Endodermal cell (in vitro differentiated cells): ENCODE measurements around the gene ADAMTS2. TPM values are rescaled to one million over a fixed set of nuclear protein-coding genes. Genes with fewer than 3 reads are reported as not detected.

Experiments used
- DNase-seq: peaks from one replicate; pipeline ENCODE4 v3.0.0-alpha.2; 2017
- H3K27ac ChIP-seq: 2 replicates; pipeline ENCODE4 v1.5.1; 2013; ENCODE audit warnings: mild to moderate bottlenecking, low read depth, low read length, moderate library complexity
- H3K27me3 ChIP-seq: 2 replicates; pipeline ENCODE4 v1.6.1; 2013; ENCODE audit warnings: mild to moderate bottlenecking, low read length, moderate library complexity; ENCODE audit not compliant: insufficient read depth, control insufficient read depth, poor library complexity, severe bottlenecking
- H3K36me3 ChIP-seq: 2 replicates; pipeline ENCODE4 v1.7.0; 2013; ENCODE audit warnings: mild to moderate bottlenecking, low read length, moderate library complexity; ENCODE audit not compliant: control insufficient read depth, insufficient read depth
- H3K4me1 ChIP-seq: one replicate; pipeline ENCODE4 v1.7.0; 2013; ENCODE audit warnings: low read length; ENCODE audit not compliant: control insufficient read depth, insufficient read depth
- H3K4me3 ChIP-seq: 2 replicates; pipeline ENCODE4 v1.5.1; 2013; ENCODE audit warnings: mild to moderate bottlenecking, low read length, moderate library complexity
- H3K9ac ChIP-seq: 2 replicates; pipeline ENCODE4 v1.6.1; 2013; ENCODE audit warnings: mild to moderate bottlenecking, low read length, moderate library complexity; ENCODE audit not compliant: poor library complexity, severe bottlenecking; ENCODE audit errors: extremely low read depth
- H3K9me3 ChIP-seq: 2 replicates; pipeline ENCODE4 v1.6.1; 2013; ENCODE audit warnings: mild to moderate bottlenecking, low read length, moderate library complexity; ENCODE audit not compliant: control insufficient read depth
- H3K27ac Mint-ChIP-seq: 2 replicates; pipeline ENCODE4 v1.8.0; 2020; ENCODE audit warnings: mixed read lengths
- H3K27me3 Mint-ChIP-seq: 2 replicates; pipeline ENCODE4 v1.8.0; 2021; ENCODE audit warnings: mild to moderate bottlenecking, mixed read lengths; ENCODE audit not compliant: insufficient read depth
- H3K36me3 Mint-ChIP-seq: 2 replicates; pipeline ENCODE4 v1.8.0; 2020; ENCODE audit warnings: low read depth, mixed read lengths
- H3K4me1 Mint-ChIP-seq: 2 replicates; pipeline ENCODE4 v1.8.0; 2020; ENCODE audit warnings: mixed read lengths
- H3K4me3 Mint-ChIP-seq: 2 replicates; pipeline ENCODE4 v1.8.0; 2020; ENCODE audit warnings: mild to moderate bottlenecking, moderate library complexity, mixed read lengths
- H3K9me3 Mint-ChIP-seq: 2 replicates; pipeline ENCODE4 v1.8.0; 2020; ENCODE audit warnings: mild to moderate bottlenecking, mixed read lengths
- CTCF ChIP-seq: fragments of 200-600 bp; sonication (generic); conservative IDR thresholded peaks from 2 replicates; pipeline ENCODE4 v1.5.0; 2021; ENCODE audit warnings: antibody characterized with exemption, mild to moderate bottlenecking
- WGBS, 2 experiments: methylation state at CpG; one replicate each; pipeline versions ENCODE4 v1.1.5 to v1.1.7; 2013; ENCODE audit warnings: missing lambda C conversion rate in 2 of 2, mixed read lengths in 1 of 2; ENCODE audit not compliant: insufficient coverage in 1 of 2, insufficient read length in 1 of 2; 5-methylcytosine and 5-hydroxymethylcytosine counted together
- total RNA-seq, 2 donors: library from RNA; stranded (reverse); fragmentation: NEBNext Ultra II Directional in 1 of 2; extraction: Animal tissue kit (Norgen Biotek cat#: 25700) in 1 of 2; gene quantifications; 2 replicates in 1 of 2; 3 replicates in 1 of 2; pipeline ENCODE4 v1.2.1, GENCODE V29; 2021

ADAMTS2 gene
- total RNA-seq, 2 donors from 2014 or later: 1.2 to 2.6 TPM

GRCh38 chr5:179357031-179357430 lies 11.8 kb upstream of the ADAMTS2 start:
- Mint-ChIP-seq H3K27me3 (peaks cover 16% of the 10 kb centered on the region), H3K27ac (no peak overlapping the region), H3K4me1 (peaks cover 3% of the 10 kb centered on the region), H3K9me3 (no peaks in the 10 kb centered on the region), H3K4me3 (no peak overlapping the region), H3K36me3 (no peaks in the 10 kb centered on the region)
- H3K27ac ChIP-seq: no peak overlapping the region
- no peaks in the 10 kb centered on the region for H3K4me1 ChIP-seq
- H3K9ac ChIP-seq: no peak overlapping the region
- H3K9me3 ChIP-seq: no peaks in the 10 kb centered on the region
- TF ChIP-seq CTCF: no peak
- H3K36me3 ChIP-seq: no peaks in the 10 kb centered on the region
- DNase-seq: no peak
- no peaks in the 10 kb centered on the region for H3K27me3 ChIP-seq
- 82 to 92% methylated on average over 5 to 7 of the region's 7 CpGs for WGBS, 2 experiments
- H3K4me3 ChIP-seq: no peak overlapping the region

- Mint-ChIP-seq H3K27me3 (peaks cover 12% of the 10 kb centered on the region), H3K36me3 (no peaks in the 10 kb centered on the region), H3K4me1 (peaks cover 3% of the 10 kb centered on the region), H3K9me3 (no peaks in the 10 kb centered on the region), H3K4me3 (no peak overlapping the region), H3K27ac (no peak overlapping the region)
- Histone ChIP-seq H3K9me3 (no peaks in the 10 kb centered on the region), H3K27me3 (no peaks in the 10 kb centered on the region), H3K9ac (no peak overlapping the region), H3K36me3 (no peaks in the 10 kb centered on the region), H3K4me3 (no peak overlapping the region), H3K4me1 (no peaks in the 10 kb centered on the region), H3K27ac (no peak overlapping the region)
- no peak for TF ChIP-seq CTCF
- DNase-seq: no peak
- 90 to 95% methylated on average over 6 to 10 of the region's 11 CpGs for WGBS, 2 experiments
Observed at GRCh38 chr5:179355976-179356974, 11.0 kb upstream of the ADAMTS2 start.

- Histone ChIP-seq H3K9me3 (no peaks in the 10 kb centered on the region), H3K27ac (peak overlapping the region; percentile 41), H3K36me3 (no peaks in the 10 kb centered on the region), H3K4me1 (no peaks in the 10 kb centered on the region), H3K27me3 (peaks cover 10% of the 10 kb centered on the region), H3K9ac (no peak overlapping the region), H3K4me3 (no peak overlapping the region)
- DNase-seq: no peak
- no peak overlapping the region for H3K4me3 Mint-ChIP-seq
- TF ChIP-seq CTCF: no peak
- 86 to 91% methylated on average over 22 to 23 of the region's 23 CpGs for WGBS, 2 experiments
- H3K4me1 Mint-ChIP-seq: peaks cover 3% of the 10 kb centered on the region
- H3K27ac Mint-ChIP-seq: no peak overlapping the region
- peaks cover 18% of the 10 kb centered on the region for H3K27me3 Mint-ChIP-seq
- no peaks in the 10 kb centered on the region for H3K9me3 Mint-ChIP-seq
- H3K36me3 Mint-ChIP-seq: no peaks in the 10 kb centered on the region
Observed at GRCh38 chr5:179354305-179354882, 9.1 kb upstream of the ADAMTS2 start.
